Fibroblast of lung (primary cell): ENCODE data around the gene WNT3A. TPM values are rescaled to one million over a fixed set of nuclear protein-coding genes. Genes with fewer than 3 reads are reported as not detected.

Experiments
- DNase-seq, 2 donors: peaks; one replicate each; pipeline versions ENCODE4 v3.0.0 to v3.0.0-alpha.2; 2010; ENCODE audit warnings: low read depth in 2 of 2
- H2AFZ ChIP-seq: 2 replicates; pipeline ENCODE4 v1.5.1; 2012; ENCODE audit warnings: low read length, control low read depth, inconsistent platforms
- H3K27ac ChIP-seq: 2 replicates; pipeline ENCODE4 v1.5.1; 2011; ENCODE audit warnings: low read length, control low read depth; ENCODE audit not compliant: insufficient read depth
- H3K27me3 ChIP-seq: 2 replicates; pipeline ENCODE4 v1.5.1; 2011; ENCODE audit warnings: mild to moderate bottlenecking, low read length; ENCODE audit not compliant: control insufficient read depth, insufficient read depth
- H3K36me3 ChIP-seq: 2 replicates; pipeline ENCODE4 v1.5.1; 2011; ENCODE audit warnings: low read length; ENCODE audit not compliant: control insufficient read depth, insufficient read depth
- H3K4me1 ChIP-seq: 2 replicates; pipeline ENCODE4 v1.5.1; 2011; ENCODE audit warnings: low read length; ENCODE audit not compliant: control insufficient read depth, insufficient read depth; ENCODE audit errors: extremely low read depth
- H3K4me2 ChIP-seq: 2 replicates; pipeline ENCODE4 v1.5.1; 2011; ENCODE audit warnings: low read length, control low read depth; ENCODE audit not compliant: insufficient read depth; ENCODE audit errors: extremely low read depth
- H3K4me3 ChIP-seq, 4 experiments: fragments of 200-600 bp in 1 of 4; sonication (generic) in 1 of 4; replicated peaks in 1 of 4; 2 replicates each; pipeline ENCODE4 v1.5.1; 2011 to 2016; ENCODE audit warnings: low read length in 4 of 4, low read depth in 3 of 4, mild to moderate bottlenecking in 3 of 4, control low read depth in 2 of 4, inconsistent platforms in 1 of 4, mixed read lengths in 1 of 4; ENCODE audit not compliant: insufficient read depth in 1 of 4; ENCODE audit errors: control extremely low read depth in 1 of 4
- H3K79me2 ChIP-seq: 2 replicates; pipeline ENCODE4 v1.5.1; 2012; ENCODE audit warnings: mild to moderate bottlenecking, low read length, inconsistent platforms; ENCODE audit not compliant: control insufficient read depth, insufficient read depth
- H3K9ac ChIP-seq: 2 replicates; pipeline ENCODE4 v1.5.1; 2011; ENCODE audit warnings: mild to moderate bottlenecking, low read length, control low read depth; ENCODE audit not compliant: insufficient read depth
- H3K9me3 ChIP-seq: 2 replicates; pipeline ENCODE4 v1.5.1; 2012; ENCODE audit warnings: low read depth, low read length; ENCODE audit not compliant: control insufficient read depth, insufficient read depth
- H4K20me1 ChIP-seq: 2 replicates; pipeline ENCODE4 v1.5.1; 2011; ENCODE audit warnings: low read length; ENCODE audit not compliant: control insufficient read depth, insufficient read depth; ENCODE audit errors: extremely low read depth
- EZH2 ChIP-seq: IDR thresholded peaks from 2 replicates; pipeline ENCODE4 v1.5.1; 2012; ENCODE audit warnings: low read length, control low read depth, mild to moderate bottlenecking; ENCODE audit errors: missing control alignments
- polyA plus RNA-seq, 2 donors: library from polyadenylated mRNA; depleted of rRNA in 1 of 2; stranded (reverse) in 1 of 2; unstranded in 1 of 2; fragments of >200 nt; gene quantifications; 2 replicates each; pipeline ENCODE4 v1.2.1, GENCODE V29; 2011 to 2012; ENCODE audit warnings: missing spikeins in 1 of 2
- total RNA-seq: library from RNA; depleted of rRNA; stranded (reverse); fragments of >200 nt; gene quantifications from 2 replicates; pipeline ENCODE4 v1.2.1, GENCODE V29; 2014
- TF ChIP-seq, protein P1 (sequence below), 2 donors: IDR thresholded peaks in 1 of 2; conservative IDR thresholded peaks in 1 of 2; 1 replicate in 1 of 2; 2 replicates in 1 of 2; pipeline ENCODE4 v1.5.1; 2011 to 2012; ENCODE audit warnings: low read length in 2 of 2, control low read depth in 1 of 2, inconsistent platforms in 1 of 2, low read depth in 1 of 2, mild to moderate bottlenecking in 1 of 2

The WNT3A gene
- total and polyA plus RNA-seq, 2 donors (not counting 1 experiment from before 2014, with no cell fraction given): not detected

GRCh38 chr1:228012555-228012954 is 5.8 kb downstream of the WNT3A start:
- Histone ChIP-seq H3K36me3 (no peaks in the 10 kb centered on the region), H3K27me3 (peaks cover 10% of the 10 kb centered on the region), H3K4me1 (no peaks in the 10 kb centered on the region), H4K20me1 (no peaks in the 10 kb centered on the region), H3K27ac (no peak overlapping the region), H3K9me3 (no peaks in the 10 kb centered on the region), H3K9ac (no peak overlapping the region), H3K79me2 (no peaks in the 10 kb centered on the region), H3K4me2 (no peak overlapping the region), H2AFZ (no peak overlapping the region), H3K4me3 (no peak overlapping the region)
- TF ChIP-seq EZH2: no peak
- TF ChIP-seq, protein P1, sequence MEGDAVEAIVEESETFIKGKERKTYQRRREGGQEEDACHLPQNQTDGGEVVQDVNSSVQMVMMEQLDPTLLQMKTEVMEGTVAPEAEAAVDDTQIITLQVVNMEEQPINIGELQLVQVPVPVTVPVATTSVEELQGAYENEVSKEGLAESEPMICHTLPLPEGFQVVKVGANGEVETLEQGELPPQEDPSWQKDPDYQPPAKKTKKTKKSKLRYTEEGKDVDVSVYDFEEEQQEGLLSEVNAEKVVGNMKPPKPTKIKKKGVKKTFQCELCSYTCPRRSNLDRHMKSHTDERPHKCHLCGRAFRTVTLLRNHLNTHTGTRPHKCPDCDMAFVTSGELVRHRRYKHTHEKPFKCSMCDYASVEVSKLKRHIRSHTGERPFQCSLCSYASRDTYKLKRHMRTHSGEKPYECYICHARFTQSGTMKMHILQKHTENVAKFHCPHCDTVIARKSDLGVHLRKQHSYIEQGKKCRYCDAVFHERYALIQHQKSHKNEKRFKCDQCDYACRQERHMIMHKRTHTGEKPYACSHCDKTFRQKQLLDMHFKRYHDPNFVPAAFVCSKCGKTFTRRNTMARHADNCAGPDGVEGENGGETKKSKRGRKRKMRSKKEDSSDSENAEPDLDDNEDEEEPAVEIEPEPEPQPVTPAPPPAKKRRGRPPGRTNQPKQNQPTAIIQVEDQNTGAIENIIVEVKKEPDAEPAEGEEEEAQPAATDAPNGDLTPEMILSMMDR (conservative IDR thresholded peaks at IDR 0.05 in 1 of 2, IDR thresholded peaks at IDR 0.05 in 1 of 2; ENCODE audit: low read depth in 1 of 2, low read length in 2 of 2): no peak
- no peak for DNase-seq

DNA sequence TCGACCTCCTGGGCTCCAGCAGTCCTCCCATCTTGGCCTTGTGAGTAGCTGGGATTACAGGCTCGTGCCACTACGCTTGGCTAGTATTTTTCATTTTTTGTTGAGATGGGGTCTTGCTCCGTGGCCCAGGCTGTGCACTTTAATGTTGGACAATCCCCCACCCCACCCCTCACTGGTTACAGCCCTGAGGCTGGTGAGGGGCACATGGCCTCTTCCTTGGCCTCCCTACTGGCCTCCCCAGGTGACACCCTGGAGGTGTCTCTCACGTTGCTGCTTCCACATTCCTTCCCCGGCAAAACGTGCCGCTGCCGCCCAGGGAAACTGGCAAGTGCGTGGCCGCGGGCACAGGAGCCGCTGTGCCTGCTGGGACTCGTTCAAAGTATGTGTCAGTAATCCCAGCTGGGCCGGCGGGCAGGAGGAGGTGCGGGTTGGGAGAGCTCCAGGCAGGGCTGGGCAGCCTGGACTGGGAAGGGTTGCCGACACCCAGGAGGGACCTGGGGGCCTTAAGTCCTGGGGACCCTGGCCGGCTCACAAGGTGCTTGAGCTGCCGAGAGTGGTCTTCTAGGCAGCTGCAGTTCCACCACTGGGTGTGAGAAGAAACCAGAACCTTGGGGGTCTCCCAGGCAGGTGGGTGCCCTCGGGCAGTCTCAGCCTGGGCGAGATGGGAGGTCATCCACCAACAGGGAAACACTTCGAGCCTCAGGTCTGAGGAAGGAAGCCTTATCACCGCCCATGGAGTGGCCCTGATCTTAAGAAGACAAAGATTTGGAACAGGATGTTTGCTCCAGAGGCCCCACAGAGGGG is 6.5 kb downstream of the WNT3A start:
- no peak for DNase-seq
- TF ChIP-seq, protein P1 (conservative IDR thresholded peaks at IDR 0.05 in 1 of 2, IDR thresholded peaks at IDR 0.05 in 1 of 2; ENCODE audit: low read depth in 1 of 2, low read length in 2 of 2): no peak
- TF ChIP-seq EZH2: no peak
- H3K79me2 ChIP-seq: no peaks in the 10 kb centered on the region
- H3K36me3 ChIP-seq: no peaks in the 10 kb centered on the region
- no peak overlapping the region for H3K9ac ChIP-seq
- H3K27ac ChIP-seq: no peak overlapping the region
- H3K27me3 ChIP-seq: peaks cover 4% of the 10 kb centered on the region
- H3K4me1 ChIP-seq: no peaks in the 10 kb centered on the region
- H2AFZ ChIP-seq: no peak overlapping the region
- H3K4me3 ChIP-seq: no peak overlapping the region
- no peak overlapping the region for H3K4me2 ChIP-seq
- H3K9me3 ChIP-seq: no peaks in the 10 kb centered on the region
- no peaks in the 10 kb centered on the region for H4K20me1 ChIP-seq

GRCh38 chr1:228013935-228014930 is 7.4 kb downstream of the WNT3A start:
- H4K20me1 ChIP-seq: no peaks in the 10 kb centered on the region
- H3K27ac ChIP-seq: no peak overlapping the region
- H3K4me3 ChIP-seq: no peak overlapping the region
- H2AFZ ChIP-seq: no peak overlapping the region
- H3K9me3 ChIP-seq: no peaks in the 10 kb centered on the region
- DNase-seq: peak; percentile 28 to 74
- no peak overlapping the region for H3K4me2 ChIP-seq
- H3K36me3 ChIP-seq: no peaks in the 10 kb centered on the region
- no peak overlapping the region for H3K9ac ChIP-seq
- no peaks in the 10 kb centered on the region for H3K27me3 ChIP-seq
- H3K79me2 ChIP-seq: no peaks in the 10 kb centered on the region
- H3K4me1 ChIP-seq: no peaks in the 10 kb centered on the region
- TF ChIP-seq EZH2: no peak
